Vagina (tissue), 2 donors: ENCODE data around the gene RASA2.

Source experiments
- POLR2A ChIP-seq, 2 donors: fragments of 450-650 bp; IDR thresholded peaks; one replicate each; pipeline ENCODE4 v1.6.1; 2017; ENCODE audit warnings: antibody characterized with exemption in 2 of 2, mild to moderate bottlenecking in 2 of 2, moderate library complexity in 2 of 2
- POLR2AphosphoS5 ChIP-seq, 2 donors: sonication (generic); formaldehyde crosslinking; IDR thresholded peaks; one replicate each; pipeline ENCODE4 v1.9.0; 2017; ENCODE audit warnings: antibody characterized with exemption in 2 of 2, mild to moderate bottlenecking in 2 of 2, low read depth in 1 of 2; ENCODE audit not compliant: insufficient read depth in 1 of 2
- TF ChIP-seq, protein P1 (sequence below), 3 experiments: fragments of 450-650 bp in 2 of 3; fragments of 200-600 bp in 1 of 3; sonication (generic) in 1 of 3; IDR thresholded peaks; one replicate each; pipeline ENCODE4 v1.5.1; 2017 to 2019; ENCODE audit warnings: antibody characterized with exemption in 3 of 3, mild to moderate bottlenecking in 2 of 3, moderate library complexity in 2 of 3

GRCh38 chr3:141469720-141470119, 17.1 kb upstream of the RASA2 start:
- no peak for TF ChIP-seq POLR2A (IDR thresholded peaks at IDR 0.05)
- TF ChIP-seq, protein P1, sequence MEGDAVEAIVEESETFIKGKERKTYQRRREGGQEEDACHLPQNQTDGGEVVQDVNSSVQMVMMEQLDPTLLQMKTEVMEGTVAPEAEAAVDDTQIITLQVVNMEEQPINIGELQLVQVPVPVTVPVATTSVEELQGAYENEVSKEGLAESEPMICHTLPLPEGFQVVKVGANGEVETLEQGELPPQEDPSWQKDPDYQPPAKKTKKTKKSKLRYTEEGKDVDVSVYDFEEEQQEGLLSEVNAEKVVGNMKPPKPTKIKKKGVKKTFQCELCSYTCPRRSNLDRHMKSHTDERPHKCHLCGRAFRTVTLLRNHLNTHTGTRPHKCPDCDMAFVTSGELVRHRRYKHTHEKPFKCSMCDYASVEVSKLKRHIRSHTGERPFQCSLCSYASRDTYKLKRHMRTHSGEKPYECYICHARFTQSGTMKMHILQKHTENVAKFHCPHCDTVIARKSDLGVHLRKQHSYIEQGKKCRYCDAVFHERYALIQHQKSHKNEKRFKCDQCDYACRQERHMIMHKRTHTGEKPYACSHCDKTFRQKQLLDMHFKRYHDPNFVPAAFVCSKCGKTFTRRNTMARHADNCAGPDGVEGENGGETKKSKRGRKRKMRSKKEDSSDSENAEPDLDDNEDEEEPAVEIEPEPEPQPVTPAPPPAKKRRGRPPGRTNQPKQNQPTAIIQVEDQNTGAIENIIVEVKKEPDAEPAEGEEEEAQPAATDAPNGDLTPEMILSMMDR (IDR thresholded peaks at IDR 0.05): no peak
- TF ChIP-seq POLR2AphosphoS5 (IDR thresholded peaks at IDR 0.05; ENCODE audit: insufficient read depth in 1 of 2, low read depth in 1 of 2): no peak
